ENCODE data around the gene RAC3.

Gene RAC3

GRCh38 chr17:82003411-82004381 is 27.8 kb upstream of the RAC3 start:
- peak overlapping the region in 4 of 11 experiments; percentile 22 to 55 (median 30); a peak in 6 of 22 replicates for H3K27ac ChIP-seq
- no peak overlapping the region; a peak in 1 of 20 replicates for H3K4me3 ChIP-seq
- peaks cover 71 to 100% (median 91%) of the 10 kb centered on the region in 11 experiments; a peak in 21 of 22 replicates for H4K20me1 ChIP-seq
- H3K9ac ChIP-seq = peak overlapping the region in 7 of 11 experiments; percentile 1 to 53 (median 24); a peak in 9 of 22 replicates
- H3K4me1 ChIP-seq = peaks cover 47 to 96% (median 87%) of the 10 kb centered on the region in 10 experiments
- H3K9me3 ChIP-seq (replicated peaks in 1 of 11) = no peaks in the 10 kb centered on the region
- peaks cover 0 to 64% (median 11%) of the 10 kb centered on the region in 11 experiments; a peak in 14 of 22 replicates for H3K27me3 ChIP-seq
- peaks cover 0 to 3% (median 0%) of the 10 kb centered on the region in 11 experiments; a peak in 1 of 22 replicates for H3K36me3 ChIP-seq
- H3K4me2 ChIP-seq = peak overlapping the region; percentile 45 to 99 (median 84)
- TF ChIP-seq Cebpa-rat (IDR thresholded peaks at IDR 0.05) = no peak

- Histone ChIP-seq H3K9ac (peak overlapping the region in 5 of 11 experiments; percentile 1 to 53 (median 24); a peak in 6 of 22 replicates), H3K36me3 (no peaks in the 10 kb centered on the region), H3K9me3 (replicated peaks in 1 of 11) (no peaks in the 10 kb centered on the region), H3K4me1 (peaks cover 47 to 95% (median 77%) of the 10 kb centered on the region in 10 experiments), H4K20me1 (peaks cover 68 to 99% (median 85%) of the 10 kb centered on the region in 11 experiments; a peak in 21 of 22 replicates), H3K27me3 (peaks cover 0 to 58% (median 11%) of the 10 kb centered on the region in 11 experiments; a peak in 14 of 22 replicates), H3K4me3 (no peak overlapping the region), H3K27ac (0 out of 22 replicates have a peak overlapping the region, but pooled peaks of 1 of the 11 experiments have one; percentile 55), H3K4me2 (peak overlapping the region; percentile 45 to 99 (median 84))
- TF ChIP-seq Cebpa-rat (IDR thresholded peaks at IDR 0.05) = no peak
Observed at GRCh38 chr17:82004517-82005455, 26.7 kb upstream of the RAC3 start.

GRCh38 chr17:82005701-82006348 is 25.7 kb upstream of the RAC3 start:
- H3K4me3 ChIP-seq = no peak overlapping the region
- no peaks in the 10 kb centered on the region for H3K9me3 ChIP-seq (replicated peaks in 1 of 11)
- no peak for TF ChIP-seq Cebpa-rat (IDR thresholded peaks at IDR 0.05)
- no peaks in the 10 kb centered on the region for H3K36me3 ChIP-seq
- peaks cover 0 to 48% (median 11%) of the 10 kb centered on the region in 11 experiments; a peak in 14 of 22 replicates for H3K27me3 ChIP-seq
- peaks cover 58 to 92% (median 74%) of the 10 kb centered on the region in 11 experiments; a peak in 21 of 22 replicates for H4K20me1 ChIP-seq
- peak overlapping the region in 10 of 11 experiments; percentile 26 to 99 (median 86); a peak in 17 of 22 replicates for H3K4me2 ChIP-seq
- no peak overlapping the region for H3K9ac ChIP-seq
- peaks cover 37 to 89% (median 67%) of the 10 kb centered on the region in 10 experiments for H3K4me1 ChIP-seq
- no peak overlapping the region for H3K27ac ChIP-seq

GRCh38 chr17:82006468-82007227 is 24.8 kb upstream of the RAC3 start:
- no peaks in the 10 kb centered on the region; a peak in 1 of 22 replicates for H3K36me3 ChIP-seq
- no peak overlapping the region; a peak in 1 of 22 replicates for H3K9ac ChIP-seq
- peaks cover 28 to 88% (median 63%) of the 10 kb centered on the region in 10 experiments for H3K4me1 ChIP-seq

GRCh38 chr17:82007228-82007494 is 24.3 kb upstream of the RAC3 start:
- peaks cover 28 to 88% (median 63%) of the 10 kb centered on the region in 10 experiments for H3K4me1 ChIP-seq
- peaks cover 46 to 90% (median 68%) of the 10 kb centered on the region in 11 experiments; a peak in 21 of 22 replicates for H4K20me1 ChIP-seq
- H3K9me3 ChIP-seq (replicated peaks in 1 of 11) = no peaks in the 10 kb centered on the region
- H3K27me3 ChIP-seq = peaks cover 0 to 43% (median 21%) of the 10 kb centered on the region in 11 experiments; a peak in 18 of 22 replicates
- H3K4me2 ChIP-seq = peak overlapping the region in 9 of 11 experiments; percentile 15 to 93 (median 71); a peak in 16 of 22 replicates
- TF ChIP-seq Cebpa-rat (IDR thresholded peaks at IDR 0.05) = no peak
- peak overlapping the region in 4 of 11 experiments; percentile 8 to 50 (median 10); a peak in 2 of 22 replicates for H3K9ac ChIP-seq
- H3K36me3 ChIP-seq = no peaks in the 10 kb centered on the region; a peak in 1 of 22 replicates
- no peak overlapping the region for H3K27ac ChIP-seq
- no peak overlapping the region; a peak in 1 of 20 replicates for H3K4me3 ChIP-seq

More at GRCh38 chr17:82006468-82007227, 24.8 kb upstream of the RAC3 start:
- no peak for TF ChIP-seq Cebpa-rat (IDR thresholded peaks at IDR 0.05)
- Histone ChIP-seq H3K4me2 (peak overlapping the region in 9 of 11 experiments; percentile 15 to 93 (median 71); a peak in 15 of 22 replicates), H4K20me1 (peaks cover 50 to 90% (median 68%) of the 10 kb centered on the region in 11 experiments; a peak in 21 of 22 replicates), H3K9me3 (replicated peaks in 1 of 11) (no peaks in the 10 kb centered on the region), H3K27ac (no peak overlapping the region), H3K4me3 (no peak overlapping the region), H3K27me3 (peaks cover 0 to 43% (median 15%) of the 10 kb centered on the region in 11 experiments; a peak in 17 of 22 replicates)

GRCh38 chr17:82007495-82008257 is 23.8 kb upstream of the RAC3 start:
- Histone ChIP-seq H4K20me1 (peaks cover 45 to 90% (median 68%) of the 10 kb centered on the region in 11 experiments; a peak in 21 of 22 replicates), H3K27ac (no peak overlapping the region), H3K4me1 (peaks cover 28 to 88% (median 63%) of the 10 kb centered on the region in 10 experiments), H3K27me3 (peaks cover 4 to 46% (median 26%) of the 10 kb centered on the region in 11 experiments; a peak in 19 of 22 replicates), H3K36me3 (no peaks in the 10 kb centered on the region; a peak in 1 of 22 replicates), H3K9ac (peak overlapping the region in 5 of 11 experiments; percentile 8 to 50 (median 10); a peak in 6 of 22 replicates), H3K9me3 (replicated peaks in 1 of 11) (no peaks in the 10 kb centered on the region), H3K4me3 (no peak overlapping the region; a peak in 1 of 20 replicates), H3K4me2 (peak overlapping the region in 9 of 11 experiments; percentile 15 to 93 (median 71); a peak in 16 of 22 replicates)
- TF ChIP-seq Cebpa-rat (IDR thresholded peaks at IDR 0.05) = no peak
